ENCODE data around the gene MILR1. TPM values are rescaled to one million over a fixed set of nuclear protein-coding genes. Genes with fewer than 3 reads are reported as not detected.

The MILR1 gene
- total RNA-seq, 1 experiment from 2014 or later, result not detected

DNA sequence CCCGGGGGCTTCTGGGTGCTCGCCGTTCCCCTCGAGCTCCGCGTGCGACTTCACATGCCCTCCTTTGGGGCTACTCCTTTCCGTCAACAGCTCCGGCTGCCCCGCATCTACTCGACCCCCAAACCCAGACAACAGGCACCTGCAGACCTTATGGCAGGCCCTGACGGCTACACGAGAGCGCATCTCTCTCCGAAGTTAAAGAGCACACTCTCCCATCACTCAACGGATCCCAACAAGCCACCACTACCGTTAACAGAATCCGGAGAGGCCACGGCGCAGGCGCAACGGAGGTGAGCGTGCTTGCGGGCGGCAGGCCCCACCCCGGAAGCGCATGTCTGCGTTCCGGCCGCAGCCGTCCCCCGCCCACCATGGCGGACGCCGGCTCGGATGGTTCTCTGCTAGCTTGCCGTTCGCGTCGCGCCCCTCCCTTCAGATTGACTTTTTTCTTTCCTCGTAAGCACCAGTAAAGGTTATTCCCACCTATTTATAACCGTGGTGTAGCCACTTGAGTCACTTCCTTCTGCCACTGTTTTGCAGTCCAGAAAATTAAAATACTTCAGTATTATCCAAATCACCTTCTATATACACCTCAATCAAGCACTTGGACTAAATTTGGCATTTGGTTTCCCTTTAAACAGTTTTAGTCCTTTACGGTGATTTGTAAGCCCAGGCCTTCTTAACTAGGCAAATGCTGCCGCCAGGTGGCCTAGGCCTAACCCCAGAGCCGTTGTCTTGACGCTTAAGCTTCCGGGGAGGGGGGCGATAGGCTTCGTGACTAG is 48.1 kb downstream of the MILR1 start, which contains the start of gene POLG2 (continued):
- TF ChIP-seq, protein P1, sequence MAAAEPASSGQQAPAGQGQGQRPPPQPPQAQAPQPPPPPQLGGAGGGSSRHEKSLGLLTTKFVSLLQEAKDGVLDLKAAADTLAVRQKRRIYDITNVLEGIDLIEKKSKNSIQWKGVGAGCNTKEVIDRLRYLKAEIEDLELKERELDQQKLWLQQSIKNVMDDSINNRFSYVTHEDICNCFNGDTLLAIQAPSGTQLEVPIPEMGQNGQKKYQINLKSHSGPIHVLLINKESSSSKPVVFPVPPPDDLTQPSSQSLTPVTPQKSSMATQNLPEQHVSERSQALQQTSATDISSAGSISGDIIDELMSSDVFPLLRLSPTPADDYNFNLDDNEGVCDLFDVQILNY (CRISPR knock-in tag; IDR thresholded peaks at IDR 0.05), result no peak
- TF ChIP-seq ZNF121 (CRISPR knock-in tag; IDR thresholded peaks at IDR 0.05) (no peak), E2F1 (CRISPR knock-in tag; IDR thresholded peaks at IDR 0.05) (no peak), ELF4 (CRISPR knock-in tag; IDR thresholded peaks at IDR 0.05; ENCODE audit: low read depth) (no peak), GRHL2 (CRISPR knock-in tag; IDR thresholded peaks at IDR 0.05; ENCODE audit: insufficient replicate concordance, severe bottlenecking) (no peak), MLX (CRISPR knock-in tag; IDR thresholded peaks at IDR 0.05) (no peak), FOXJ3 (CRISPR knock-in tag; IDR thresholded peaks at IDR 0.05; ENCODE audit: borderline replicate concordance) (no peak), STAT6 (CRISPR knock-in tag; conservative IDR thresholded peaks at IDR 0.05; ENCODE audit: low read depth) (no peak), SP1 (CRISPR knock-in tag; conservative IDR thresholded peaks at IDR 0.05) (peak; percentile 86)
- TF ChIP-seq, protein P2, sequence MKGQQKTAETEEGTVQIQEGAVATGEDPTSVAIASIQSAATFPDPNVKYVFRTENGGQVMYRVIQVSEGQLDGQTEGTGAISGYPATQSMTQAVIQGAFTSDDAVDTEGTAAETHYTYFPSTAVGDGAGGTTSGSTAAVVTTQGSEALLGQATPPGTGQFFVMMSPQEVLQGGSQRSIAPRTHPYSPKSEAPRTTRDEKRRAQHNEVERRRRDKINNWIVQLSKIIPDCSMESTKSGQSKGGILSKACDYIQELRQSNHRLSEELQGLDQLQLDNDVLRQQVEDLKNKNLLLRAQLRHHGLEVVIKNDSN (CRISPR knock-in tag; IDR thresholded peaks at IDR 0.05), result no peak
- TF ChIP-seq, protein P3, sequence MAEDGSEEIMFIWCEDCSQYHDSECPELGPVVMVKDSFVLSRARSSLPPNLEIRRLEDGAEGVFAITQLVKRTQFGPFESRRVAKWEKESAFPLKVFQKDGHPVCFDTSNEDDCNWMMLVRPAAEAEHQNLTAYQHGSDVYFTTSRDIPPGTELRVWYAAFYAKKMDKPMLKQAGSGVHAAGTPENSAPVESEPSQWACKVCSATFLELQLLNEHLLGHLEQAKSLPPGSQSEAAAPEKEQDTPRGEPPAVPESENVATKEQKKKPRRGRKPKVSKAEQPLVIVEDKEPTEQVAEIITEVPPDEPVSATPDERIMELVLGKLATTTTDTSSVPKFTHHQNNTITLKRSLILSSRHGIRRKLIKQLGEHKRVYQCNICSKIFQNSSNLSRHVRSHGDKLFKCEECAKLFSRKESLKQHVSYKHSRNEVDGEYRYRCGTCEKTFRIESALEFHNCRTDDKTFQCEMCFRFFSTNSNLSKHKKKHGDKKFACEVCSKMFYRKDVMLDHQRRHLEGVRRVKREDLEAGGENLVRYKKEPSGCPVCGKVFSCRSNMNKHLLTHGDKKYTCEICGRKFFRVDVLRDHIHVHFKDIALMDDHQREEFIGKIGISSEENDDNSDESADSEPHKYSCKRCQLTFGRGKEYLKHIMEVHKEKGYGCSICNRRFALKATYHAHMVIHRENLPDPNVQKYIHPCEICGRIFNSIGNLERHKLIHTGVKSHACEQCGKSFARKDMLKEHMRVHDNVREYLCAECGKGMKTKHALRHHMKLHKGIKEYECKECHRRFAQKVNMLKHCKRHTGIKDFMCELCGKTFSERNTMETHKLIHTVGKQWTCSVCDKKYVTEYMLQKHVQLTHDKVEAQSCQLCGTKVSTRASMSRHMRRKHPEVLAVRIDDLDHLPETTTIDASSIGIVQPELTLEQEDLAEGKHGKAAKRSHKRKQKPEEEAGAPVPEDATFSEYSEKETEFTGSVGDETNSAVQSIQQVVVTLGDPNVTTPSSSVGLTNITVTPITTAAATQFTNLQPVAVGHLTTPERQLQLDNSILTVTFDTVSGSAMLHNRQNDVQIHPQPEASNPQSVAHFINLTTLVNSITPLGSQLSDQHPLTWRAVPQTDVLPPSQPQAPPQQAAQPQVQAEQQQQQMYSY (CRISPR knock-in tag; IDR thresholded peaks at IDR 0.05), result no peak

GRCh38 chr17:64497565-64498035 is 48.7 kb downstream of the MILR1 start:
- peaks cover 59% of the 10 kb centered on the region for H3K4me1 Mint-ChIP-seq
- no peaks in the 10 kb centered on the region for H3K27me3 Mint-ChIP-seq (ENCODE audit: low read depth)
- peaks cover 52% of the 10 kb centered on the region for H3K36me3 Mint-ChIP-seq
- H3K9me3 Mint-ChIP-seq, result no peaks in the 10 kb centered on the region
- no peak for ATAC-seq
- H3K27ac Mint-ChIP-seq, result peak overlapping the region; percentile 98
- ChIA-PET CTCF (interaction anchor here (0.5 to 2.7 kb wide), 6 partner anchors 7 to 281 kb away, joined by 3 to 32 read pairs (median 6); partner anchors contain the start of genes CEP95 and DDX5), POLR2A (interaction anchor here (2.7 kb wide), 1 partner anchor 8 kb away, joined by 53 read pairs; the partner anchor contains the start of genes CEP95 and DDX5)
- H3K4me3 Mint-ChIP-seq, result peak overlapping the region; percentile 100
- no peak for DNase-seq (ENCODE audit: low spot score)
- TF ChIP-seq CDX4 (CRISPR knock-in tag; IDR thresholded peaks at IDR 0.05; ENCODE audit: borderline replicate concordance) (no peak; the same call in 1 of the 2 replicates), SP1 (CRISPR knock-in tag; conservative IDR thresholded peaks at IDR 0.05) (no peak), GTF2I (CRISPR knock-in tag; conservative IDR thresholded peaks at IDR 0.05) (no peak), NR1H2 (CRISPR knock-in tag; IDR thresholded peaks at IDR 0.05) (no peak), SMAD3 (CRISPR knock-in tag; IDR thresholded peaks at IDR 0.05; ENCODE audit: borderline replicate concordance) (no peak), GRHL2 (CRISPR knock-in tag; IDR thresholded peaks at IDR 0.05; ENCODE audit: insufficient replicate concordance, severe bottlenecking) (no peak), AR (CRISPR knock-in tag; IDR thresholded peaks at IDR 0.05) (no peak), CREB1 (CRISPR knock-in tag; IDR thresholded peaks at IDR 0.05) (no peak), ZNF317 (CRISPR knock-in tag; IDR thresholded peaks at IDR 0.05; ENCODE audit: borderline replicate concordance, low read depth) (peak; percentile 10; the same call in 1 of the 2 replicates)
